RPMI8226 (cell line): Measurements from ENCODE around the gene SEMA5A.
A peak's percentile ranks its signal among the peaks of the same experiment; 100 is the strongest.

Source experiments
- DNase-seq: peaks from one replicate; pipeline ENCODE4 v3.0.0-alpha.2; 2015

SEMA5A gene

DNA sequence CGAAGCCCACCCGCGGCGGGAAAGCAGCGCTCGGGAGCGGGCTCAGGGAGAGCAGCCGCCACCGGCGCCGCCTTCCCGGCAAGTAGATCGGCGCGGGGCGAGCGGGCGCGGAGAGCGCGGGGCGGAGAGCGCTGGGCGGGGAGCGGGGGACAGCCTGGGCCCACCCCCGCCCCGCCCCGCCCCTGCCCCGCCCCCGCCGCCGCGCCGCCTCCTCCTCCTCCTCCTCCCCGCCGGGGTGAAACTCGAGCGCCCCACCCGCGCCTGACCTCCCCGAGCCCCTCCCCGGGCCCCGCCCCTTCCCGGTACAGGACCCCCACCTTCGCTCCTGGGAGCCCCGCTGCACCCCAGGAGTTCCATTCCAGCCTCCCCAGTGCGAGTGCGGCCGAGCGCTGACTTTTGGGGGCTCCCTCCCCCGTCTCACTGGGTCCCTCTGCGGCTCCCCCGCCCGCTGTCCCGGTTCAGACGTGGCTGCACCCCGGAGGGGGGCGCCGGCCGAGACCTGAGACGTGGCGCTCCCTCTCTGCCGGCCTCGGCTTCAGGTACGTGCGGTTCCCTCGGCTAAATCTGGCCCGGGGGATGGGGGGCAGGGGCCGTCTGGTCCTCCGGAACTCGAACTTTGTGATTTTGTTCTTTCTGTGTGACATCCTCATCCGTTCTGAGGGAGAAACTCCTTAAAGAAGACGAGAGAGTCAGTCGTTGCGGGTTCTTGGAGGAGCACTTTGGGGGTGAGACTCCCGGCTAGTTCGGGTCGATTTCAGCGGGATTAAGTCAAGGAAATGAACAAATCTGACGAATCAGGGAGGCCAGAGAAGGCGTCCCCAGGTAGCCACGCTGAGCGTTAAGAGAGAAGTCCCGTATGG is at the start of gene SEMA5A:
Gene SEMA5A, minus strand, starts transcription at position 84 of the 860 bp plus-strand sequence. CDS start 166,129 bp downstream, outside the sequence.
- DNase-seq = peak; percentile 21

GRCh38 chr5:9594913-9595312 is 49.0 kb upstream of the SEMA5A start:
- no peak for DNase-seq

- DNase-seq = no peak
Observed at GRCh38 chr5:9589049-9589835, 43.4 kb upstream of the SEMA5A start.

DNA sequence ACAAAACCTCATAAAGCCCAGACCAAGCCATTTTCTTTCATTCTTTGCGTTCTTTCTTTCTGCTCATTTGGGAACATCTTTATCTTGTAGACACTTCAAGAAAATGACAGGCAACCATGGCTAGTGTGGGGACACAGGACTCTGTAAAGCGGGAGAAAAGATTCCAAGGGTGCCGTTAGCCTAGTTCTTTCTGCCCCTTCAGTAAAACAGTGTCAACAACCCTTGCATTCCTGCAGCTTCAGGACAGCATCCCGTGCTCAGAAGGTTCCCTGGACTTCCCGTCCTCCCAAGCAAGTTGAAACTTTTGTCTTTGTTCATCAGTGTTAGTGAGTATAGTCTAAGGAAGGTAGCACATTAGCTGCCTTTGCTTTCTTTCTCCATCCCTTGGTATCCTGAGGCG is 42.4 kb upstream of the SEMA5A start:
- DNase-seq = no peak

DNA sequence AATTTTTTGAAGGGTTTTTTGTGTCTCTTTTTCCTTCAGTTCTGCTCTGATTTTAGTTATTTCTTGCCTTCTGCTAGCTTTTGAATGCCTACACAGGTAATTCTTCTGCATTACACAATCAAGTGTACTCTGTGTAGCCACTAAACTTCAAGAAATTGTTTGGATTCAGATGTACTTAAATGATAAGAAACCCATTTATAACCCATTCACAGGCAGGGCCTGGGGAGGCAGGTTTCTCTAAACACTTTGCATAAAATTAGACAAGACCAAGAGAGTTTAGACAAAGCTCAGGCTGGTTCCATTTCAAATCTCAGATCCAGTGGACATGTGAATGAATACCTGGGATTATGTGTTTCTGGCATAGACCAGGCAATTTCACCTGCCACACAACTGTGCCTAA is 41.3 kb upstream of the SEMA5A start:
- DNase-seq = no peak

GRCh38 chr5:9582406-9582805 is 36.5 kb upstream of the SEMA5A start:
- DNase-seq = no peak

DNA sequence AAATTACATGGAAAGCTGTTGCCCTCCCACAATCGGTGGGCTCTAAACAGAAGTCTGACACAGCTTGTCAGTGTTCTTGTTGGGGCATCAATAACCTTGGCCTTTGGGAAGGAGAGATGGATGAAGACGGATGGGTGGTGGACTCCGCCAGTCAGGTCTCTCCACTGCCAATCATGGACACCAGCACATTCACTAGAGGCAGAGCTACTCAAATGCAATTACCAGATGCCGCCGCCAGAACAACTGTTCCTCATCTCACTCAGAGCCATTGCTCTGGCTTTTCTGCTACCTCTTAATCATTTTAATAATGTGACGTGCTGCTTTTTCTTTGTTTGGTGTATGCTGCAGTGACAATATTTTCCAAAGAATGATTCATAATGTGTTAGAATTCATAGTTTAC is 27.9 kb upstream of the SEMA5A start:
- no peak for DNase-seq

- DNase-seq = no peak
Observed at GRCh38 chr5:9572246-9572645, 26.4 kb upstream of the SEMA5A start.

DNA sequence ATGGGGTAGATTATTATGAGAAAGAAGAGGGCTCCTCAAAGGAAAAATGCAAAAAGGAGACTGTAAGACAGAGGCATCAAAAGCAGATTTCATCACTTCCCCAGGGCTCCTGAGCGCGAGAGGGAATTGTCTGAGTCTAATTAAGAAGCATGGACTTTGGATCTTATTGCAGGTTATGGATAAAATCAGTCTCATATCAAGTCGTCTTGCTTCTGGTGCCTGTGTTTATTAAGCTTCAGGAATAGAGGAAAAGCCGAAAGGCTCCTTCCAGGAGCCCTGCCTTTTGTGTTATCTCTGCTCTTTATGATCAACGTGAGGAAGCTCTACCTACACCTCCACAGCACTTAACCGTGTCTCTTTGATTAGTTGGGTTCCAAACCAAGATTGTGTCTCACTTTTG is 25.0 kb upstream of the SEMA5A start:
- no peak for DNase-seq

DNA sequence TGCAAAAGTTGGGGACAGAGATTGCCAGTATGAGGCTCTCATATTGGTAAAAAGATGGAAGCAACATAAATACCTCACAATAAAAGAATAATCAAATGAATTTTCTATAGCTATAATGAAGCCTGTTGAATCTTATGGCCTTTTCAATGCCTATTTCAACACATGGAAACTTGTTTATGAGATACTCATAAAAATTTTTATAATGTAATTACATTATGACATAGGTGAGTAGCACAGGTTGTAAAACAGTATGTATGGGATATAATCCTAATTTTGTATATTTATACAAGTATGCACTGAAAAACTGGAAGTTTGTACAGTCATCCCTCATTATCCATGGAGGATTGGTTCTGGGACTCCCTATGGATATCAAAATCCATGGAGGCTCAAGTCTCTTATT is 21.2 kb upstream of the SEMA5A start:
- DNase-seq = no peak

DNA sequence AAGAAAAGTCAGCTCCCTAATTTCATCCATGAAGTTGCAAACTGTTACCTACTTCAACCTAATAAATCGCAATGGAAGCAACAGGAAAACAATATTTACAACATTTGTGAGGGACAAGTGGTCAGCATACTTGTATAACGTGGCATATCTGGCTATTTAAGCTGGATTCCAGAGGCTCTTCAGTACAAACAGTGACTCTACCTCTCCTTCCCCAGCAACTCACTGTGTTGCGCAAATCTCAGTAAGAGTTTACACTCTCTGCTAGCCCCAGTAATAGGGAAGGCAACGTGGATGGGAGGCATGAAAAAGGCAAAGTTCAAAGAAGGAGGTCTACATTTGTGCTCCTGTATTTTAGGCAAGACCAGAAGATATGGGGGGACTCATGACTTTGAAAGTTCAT is 18.9 kb upstream of the SEMA5A start:
- DNase-seq = no peak

GRCh38 chr5:9562141-9562540 is 16.3 kb upstream of the SEMA5A start:
- no peak for DNase-seq

GRCh38 chr5:9559965-9560364 is 14.1 kb upstream of the SEMA5A start:
- DNase-seq = no peak

- DNase-seq = no peak
Observed at GRCh38 chr5:9558319-9558965, 12.6 kb upstream of the SEMA5A start.

- DNase-seq = no peak
Observed at GRCh38 chr5:9557696-9558095, 11.8 kb upstream of the SEMA5A start.

GRCh38 chr5:9555961-9556360 is 10.1 kb upstream of the SEMA5A start:
- DNase-seq = no peak

GRCh38 chr5:9554122-9554521 is 8.2 kb upstream of the SEMA5A start:
- DNase-seq = no peak

- DNase-seq = no peak
Observed at GRCh38 chr5:9553561-9553960, 7.7 kb upstream of the SEMA5A start.

- DNase-seq = no peak
Observed at GRCh38 chr5:9551567-9552537, 6.0 kb upstream of the SEMA5A start.

DNA sequence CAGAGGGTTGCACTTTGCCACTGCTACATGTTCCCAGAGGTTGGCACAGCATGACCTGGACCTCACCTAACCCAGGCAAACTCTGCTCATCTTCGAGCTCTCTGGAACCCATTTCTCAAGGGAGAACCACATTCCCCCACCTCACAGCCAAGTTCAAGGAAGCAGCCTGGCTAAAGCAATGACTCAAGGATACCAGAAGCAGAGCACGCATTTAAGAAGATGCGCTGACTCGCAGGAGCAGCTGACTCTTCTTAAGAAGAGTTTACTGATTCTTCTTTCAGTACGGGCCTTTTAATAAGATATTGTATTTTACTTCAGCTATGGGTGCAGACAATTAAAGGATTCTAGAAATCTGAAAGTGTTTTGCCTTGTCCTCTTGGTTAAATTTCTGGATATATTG is 4.1 kb upstream of the SEMA5A start:
- DNase-seq = no peak

GRCh38 chr5:9547122-9547947 is 1.5 kb upstream of the SEMA5A start:
- no peak for DNase-seq
